GM18867 (cell line): Measurements from ENCODE around the gene HECTD1.
"Not testable (repeated sequence)": the region's sequence is repeated elsewhere in the genome, so short reads cannot be mapped to it uniquely, and the experiment has no call there.

Experiments
- ATAC-seq: cut with Tn5 transposase; IDR thresholded peaks from one replicate; pipeline ENCODE4 v1.9.1; 2021; ENCODE audit warnings: mild to moderate bottlenecking, moderate library complexity; ENCODE audit not compliant: unreplicated experiment

The HECTD1 gene

GRCh38 chr14:31057701-31058364 is 149.8 kb downstream of the HECTD1 start:
- no peak for ATAC-seq

DNA sequence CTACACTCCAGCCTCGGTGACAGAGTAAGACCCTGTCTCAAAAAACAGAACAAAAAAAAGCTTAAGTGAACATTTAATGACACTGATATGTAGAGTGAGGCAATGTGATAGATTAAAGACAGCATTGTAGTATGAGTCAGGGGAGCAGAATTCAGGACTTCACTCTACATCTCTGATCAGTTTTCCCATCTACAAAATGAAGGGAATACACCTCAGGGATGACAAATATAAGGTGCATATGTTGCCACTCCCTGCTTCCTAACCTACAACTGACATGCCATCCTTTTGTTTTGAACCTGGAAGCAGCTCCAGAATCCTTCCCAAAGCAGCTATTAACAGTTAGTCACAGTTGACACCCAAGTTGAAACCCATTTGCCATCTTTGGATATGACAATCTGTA is 150.6 kb downstream of the HECTD1 start:
- no peak for ATAC-seq

- ATAC-seq = not testable (repeated sequence)
Measured at GRCh38 chr14:31052905-31053586, 154.5 kb downstream of the HECTD1 start.

GRCh38 chr14:31051511-31051910 is 156.1 kb downstream of the HECTD1 start:
- ATAC-seq = no peak

GRCh38 chr14:31051023-31051422 is 156.6 kb downstream of the HECTD1 start:
- ATAC-seq = no peak
